Fibroblast of lung (primary cell): Measurements from ENCODE around the gene CCDC192.

ENCODE experiments used
- CTCF ChIP-seq, 2 donors: IDR thresholded peaks in 1 of 2; conservative IDR thresholded peaks in 1 of 2; 1 replicate in 1 of 2; 2 replicates in 1 of 2; pipeline ENCODE4 v1.5.1; 2011 to 2012; ENCODE audit warnings: low read length in 2 of 2, control low read depth in 1 of 2, inconsistent platforms in 1 of 2, low read depth in 1 of 2, mild to moderate bottlenecking in 1 of 2
- EZH2 ChIP-seq: IDR thresholded peaks from 2 replicates; pipeline ENCODE4 v1.5.1; 2012; ENCODE audit warnings: low read length, control low read depth, mild to moderate bottlenecking; ENCODE audit errors: missing control alignments

GRCh38 chr5:127810017-127810416 is 106.8 kb downstream of the CCDC192 start:
- no peak for TF ChIP-seq CTCF (conservative IDR thresholded peaks at IDR 0.05 in 1 of 2, IDR thresholded peaks at IDR 0.05 in 1 of 2; ENCODE audit: low read depth in 1 of 2, low read length in 2 of 2)
- TF ChIP-seq EZH2, result no peak
